ENCODE data around the gene ULK4. TPM values are rescaled to one million over a fixed set of nuclear protein-coding genes. Genes with fewer than 3 reads are reported as not detected.
"Not testable (repeated sequence)": the region's sequence is repeated elsewhere in the genome, so short reads cannot be mapped to it uniquely, and the experiment has no call there.

The ULK4 gene
- polyA plus RNA-seq, 10 donors: 1.2 to 3.7 (median 2.1) TPM

- not testable (repeated sequence) for DNase-seq
Observed at GRCh38 chr3:41446316-41446715, 515.6 kb downstream of the ULK4 start.

- no peak for DNase-seq
Observed at GRCh38 chr3:41441568-41441967, 520.3 kb downstream of the ULK4 start.

GRCh38 chr3:41441139-41441538, 520.8 kb downstream of the ULK4 start:
- DNase-seq: no peak

- DNase-seq: no peak
Observed at GRCh38 chr3:41436983-41437382, 524.9 kb downstream of the ULK4 start.

GRCh38 chr3:41434781-41435180, 527.1 kb downstream of the ULK4 start:
- DNase-seq: no peak

- DNase-seq: no peak
Observed at GRCh38 chr3:41431386-41431785, 530.5 kb downstream of the ULK4 start.

- no peak for DNase-seq
Observed at GRCh38 chr3:41430886-41431285, 531.0 kb downstream of the ULK4 start.

GRCh38 chr3:41430391-41430790, 531.5 kb downstream of the ULK4 start:
- no peak for DNase-seq

GRCh38 chr3:41426485-41426884, 535.4 kb downstream of the ULK4 start:
- no peak for DNase-seq

- no peak for DNase-seq
Observed at GRCh38 chr3:41424543-41425300, 537.2 kb downstream of the ULK4 start.

- no peak for DNase-seq
Observed at GRCh38 chr3:41419809-41420208, 542.1 kb downstream of the ULK4 start.

- DNase-seq: no peak
Observed at GRCh38 chr3:41418961-41419691, 542.8 kb downstream of the ULK4 start.

GRCh38 chr3:41417574-41417973, 544.3 kb downstream of the ULK4 start:
- no peak for DNase-seq

GRCh38 chr3:41411065-41411464, 550.8 kb downstream of the ULK4 start:
- DNase-seq: no peak

GRCh38 chr3:41405466-41405865, 556.4 kb downstream of the ULK4 start:
- DNase-seq: no peak

- no peak for DNase-seq
Observed at GRCh38 chr3:41404582-41404981, 557.3 kb downstream of the ULK4 start.

- DNase-seq: peak in 2 of 3 donors; percentile 10 to 27
Observed at GRCh38 chr3:41394896-41395295, 567.0 kb downstream of the ULK4 start.

- not testable (repeated sequence) for DNase-seq
Observed at GRCh38 chr3:41370765-41371535, 591.0 kb downstream of the ULK4 start.

GRCh38 chr3:41370307-41370706, 591.6 kb downstream of the ULK4 start:
- DNase-seq: no peak

- peak; percentile 6 to 58 (median 20) for DNase-seq
Observed at GRCh38 chr3:41369838-41370237, 592.1 kb downstream of the ULK4 start.

- DNase-seq: no peak
Observed at GRCh38 chr3:41365973-41366372, 595.9 kb downstream of the ULK4 start.

GRCh38 chr3:41364736-41365135, 597.2 kb downstream of the ULK4 start:
- DNase-seq: peak in 1 of 3 donors; percentile 10
